ENCODE data around the gene ORMDL3.

ORMDL3 gene

GRCh38 chr17:39920218-39921210, 6.9 kb downstream of the ORMDL3 start:
- no peak for ATAC-seq
- TF ChIP-seq ESRRG (CRISPR knock-in tag; IDR thresholded peaks at IDR 0.05) (no peak), ISL1 (CRISPR knock-in tag; IDR thresholded peaks at IDR 0.05) (no peak), ZFP30 (CRISPR knock-in tag; IDR thresholded peaks at IDR 0.05) (no peak), TSHZ2 (CRISPR knock-in tag; IDR thresholded peaks at IDR 0.05) (no peak)

GRCh38 chr17:39919087-39919683, 8.2 kb downstream of the ORMDL3 start:
- ATAC-seq = no peak
- TF ChIP-seq GLIS3 (CRISPR knock-in tag; IDR thresholded peaks at IDR 0.05) (no peak), ZNF70 (CRISPR knock-in tag; IDR thresholded peaks at IDR 0.05) (no peak), OSR1 (CRISPR knock-in tag; IDR thresholded peaks at IDR 0.05) (no peak), CSDC2 (CRISPR knock-in tag; IDR thresholded peaks at IDR 0.05) (no peak), ISL1 (CRISPR knock-in tag; IDR thresholded peaks at IDR 0.05) (no peak), BACH2 (CRISPR knock-in tag; IDR thresholded peaks at IDR 0.05; ENCODE audit: borderline replicate concordance) (no peak), POU6F1 (CRISPR knock-in tag; IDR thresholded peaks at IDR 0.05; ENCODE audit: borderline replicate concordance, low read depth) (no peak), ZFP3 (CRISPR knock-in tag; IDR thresholded peaks at IDR 0.05) (no peak), ZFP30 (CRISPR knock-in tag; IDR thresholded peaks at IDR 0.05) (no peak), SNAI2 (CRISPR knock-in tag; IDR thresholded peaks at IDR 0.05) (no peak), PPARA (CRISPR knock-in tag; IDR thresholded peaks at IDR 0.05; ENCODE audit: borderline replicate concordance) (no peak), PATZ1 (CRISPR knock-in tag; IDR thresholded peaks at IDR 0.05; ENCODE audit: borderline replicate concordance) (no peak), RARB (CRISPR knock-in tag; IDR thresholded peaks at IDR 0.05) (no peak)

- ATAC-seq = peak; percentile 47; the same call in 2 of the 3 replicates
- TF ChIP-seq OSR1 (CRISPR knock-in tag; IDR thresholded peaks at IDR 0.05) (no peak), ZNF8 (CRISPR knock-in tag; IDR thresholded peaks at IDR 0.05) (no peak), ESRRG (CRISPR knock-in tag; IDR thresholded peaks at IDR 0.05) (no peak), ZNF70 (CRISPR knock-in tag; IDR thresholded peaks at IDR 0.05) (no peak), TCF4 (CRISPR knock-in tag; IDR thresholded peaks at IDR 0.05; ENCODE audit: borderline replicate concordance) (no peak), CSRNP3 (CRISPR knock-in tag; IDR thresholded peaks at IDR 0.05) (no peak), PATZ1 (CRISPR knock-in tag; IDR thresholded peaks at IDR 0.05; ENCODE audit: borderline replicate concordance) (no peak), TSHZ2 (CRISPR knock-in tag; IDR thresholded peaks at IDR 0.05) (no peak), RARB (CRISPR knock-in tag; IDR thresholded peaks at IDR 0.05) (no peak), CREB5 (CRISPR knock-in tag; IDR thresholded peaks at IDR 0.05; ENCODE audit: low read depth) (no peak), ARNTL (CRISPR knock-in tag; IDR thresholded peaks at IDR 0.05; ENCODE audit: borderline replicate concordance, low read depth) (no peak), ZFP30 (CRISPR knock-in tag; IDR thresholded peaks at IDR 0.05) (no peak), ZNF565 (CRISPR knock-in tag; conservative IDR thresholded peaks at IDR 0.05; ENCODE audit: low read depth) (no peak), SNAI2 (CRISPR knock-in tag; IDR thresholded peaks at IDR 0.05) (no peak), ZC3H10 (CRISPR knock-in tag; IDR thresholded peaks at IDR 0.05) (no peak)
These were observed 10.5 kb downstream of the ORMDL3 start for GRCh38 chr17:39916918-39917317.

Measured in SK-N-SH treated with all-trans-retinoic acid at 6 μM for 48 hours (cell line).